Endothelial cell of umbilical vein (primary cell): ENCODE results near the gene AQP3. TPM values are rescaled to one million over a fixed set of nuclear protein-coding genes. Genes with fewer than 3 reads are reported as not detected.
"Not testable (repeated sequence)": the region's sequence is repeated elsewhere in the genome, so short reads cannot be mapped to it uniquely, and the experiment has no call there.

Experiments
- BruUV-seq: library from RNA; stranded (reverse); fragments of 400-500 nt; replicated peaks from 2 replicates; lab custom pipeline; 2021; lab: Mats Ljungman, UMichigan
- CTCF ChIA-PET: fragments of 300-600, 350-600 bp; sonication (Branson Sonifier 250); formaldehyde crosslinking; loops from one replicate; lab custom pipeline; 2021; ENCODE audit warnings: antibody characterized with exemption, inconsistent platforms; lab: Charles Lee
- POLR2A ChIA-PET: fragments of 300-600, 350-600 bp; sonication (Branson Sonifier 250); formaldehyde crosslinking; loops from one replicate; lab custom pipeline; 2021; ENCODE audit warnings: antibody characterized with exemption, inconsistent platforms; lab: Charles Lee
- DNase-seq: peaks from one replicate; pipeline ENCODE4 v3.0.0-alpha.2; 2011; ENCODE audit warnings: low read depth, low spot score
- FAIRE-seq: peaks from 2 replicates; lab custom pipeline; 2011; peaks lifted over from hg19 to GRCh38; lab: Jason Lieb, UNC
- H2AFZ ChIP-seq: 2 replicates; pipeline ENCODE4 v1.6.0; 2012; ENCODE audit warnings: low read depth, low read length, control low read depth, inconsistent platforms
- H3K27ac ChIP-seq: 2 replicates; pipeline ENCODE4 v1.5.1; 2011; ENCODE audit warnings: low read depth, mild to moderate bottlenecking, control low read depth, low read length, moderate library complexity; ENCODE audit not compliant: insufficient read depth
- H3K27me3 ChIP-seq, 2 experiments: 2 replicates each; pipeline versions ENCODE4 v1.6.0 to v1.6.1; 2011; ENCODE audit warnings: low read length in 2 of 2, mixed read lengths in 1 of 2; ENCODE audit not compliant: control insufficient read depth in 2 of 2, insufficient read depth in 2 of 2
- H3K36me3 ChIP-seq, 2 experiments: 2 replicates in 1 of 2; 3 replicates in 1 of 2; pipeline ENCODE4 v1.5.1; 2011; ENCODE audit warnings: low read length in 2 of 2, mild to moderate bottlenecking in 1 of 2, moderate library complexity in 1 of 2; ENCODE audit not compliant: control insufficient read depth in 2 of 2, insufficient read depth in 2 of 2; ENCODE audit errors: extremely low read depth in 1 of 2
- H3K4me1 ChIP-seq: 3 replicates; pipeline ENCODE4 v1.5.1; 2011; ENCODE audit warnings: mild to moderate bottlenecking, low read length; ENCODE audit not compliant: control insufficient read depth, insufficient read depth; ENCODE audit errors: extremely low read depth
- H3K4me2 ChIP-seq: 2 replicates; pipeline ENCODE4 v1.6.1; 2011; ENCODE audit warnings: low read length, control low read depth, mixed read lengths; ENCODE audit not compliant: insufficient read depth
- H3K4me3 ChIP-seq, 3 experiments: fragments of 200-600 bp in 1 of 3; sonication (generic), shearing (Covaris generic) in 1 of 3; replicated peaks in 1 of 3; 2 replicates each; pipeline ENCODE4 v1.5.1; 2011 to 2016; ENCODE audit warnings: control low read depth in 3 of 3, low read length in 3 of 3, mild to moderate bottlenecking in 2 of 3, inconsistent platforms in 1 of 3, low read depth in 1 of 3, moderate library complexity in 1 of 3; ENCODE audit not compliant: insufficient read depth in 1 of 3
- H3K79me2 ChIP-seq: 2 replicates; pipeline ENCODE4 v1.6.0; 2012; ENCODE audit warnings: low read length, inconsistent platforms; ENCODE audit not compliant: control insufficient read depth, insufficient read depth
- H3K9ac ChIP-seq: replicated peaks from 2 replicates; pipeline ENCODE3; 2011; ENCODE audit warnings: low read length, control low read depth; ENCODE audit not compliant: insufficient read depth; ENCODE audit errors: extremely low read depth
- H3K9me1 ChIP-seq: replicated peaks from 3 replicates; pipeline ENCODE4 v1.6.0; 2011; ENCODE audit warnings: mild to moderate bottlenecking, low read length; ENCODE audit not compliant: control insufficient read depth, insufficient read depth; ENCODE audit errors: extremely low read depth
- H3K9me3 ChIP-seq: replicated peaks from 2 replicates; pipeline ENCODE4 v1.5.1; 2012; ENCODE audit warnings: low read length, inconsistent platforms; ENCODE audit not compliant: control insufficient read depth, insufficient read depth
- H4K20me1 ChIP-seq: replicated peaks from 2 replicates; pipeline ENCODE3; 2011; ENCODE audit warnings: mild to moderate bottlenecking, low read length; ENCODE audit not compliant: control insufficient read depth, insufficient read depth; ENCODE audit errors: extremely low read depth
- GATA2 ChIP-seq: IDR thresholded peaks from 2 replicates; pipeline ENCODE4 v1.7.0; 2011; ENCODE audit warnings: low read depth, mild to moderate bottlenecking, moderate library complexity, mixed read lengths, low read length; ENCODE audit not compliant: insufficient read length, insufficient read depth
- dilution Hi-C: fragments of 300-500 bp; cut with MboI; formaldehyde crosslinking; loops from one replicate; pipeline ENCODE4 v1.15.0; 2019; ENCODE audit warnings: low sequenced_read_pairs; ENCODE audit not compliant: extremely low pct_ligation_motif_present
- intact Hi-C: fragments of 100-400 bp; cut with micrococcal nuclease; formaldehyde crosslinking; loops from one replicate; pipeline ENCODE4 v1.10.0; 2022
- polyA plus RNA-seq, 4 experiments: library from polyadenylated mRNA; depleted of rRNA in 3 of 4; stranded (reverse) in 3 of 4; unstranded in 1 of 4; fragments of >200 nt; gene quantifications; 2 replicates each; pipeline versions ENCODE4 v1.2.1 to v1.2.3, GENCODE V29; 2011 to 2012; ENCODE audit warnings: missing spikeins in 1 of 4
- total RNA-seq: library from RNA; stranded (reverse); gene quantifications from 2 replicates; pipeline ENCODE4 v1.2.3, GENCODE V29; 2021
- TF ChIP-seq, protein P1 (sequence below): IDR thresholded peaks from 2 replicates; pipeline ENCODE4 v1.6.1; 2011; ENCODE audit not compliant: insufficient read depth, insufficient read length

AQP3 gene
- total and polyA plus RNA-seq, 2 donors (not counting 3 experiments of a cell fraction or from before 2014, with no cell fraction given): 0.93 to 1.8 TPM

GRCh38 chr9:33455945-33456344 is 8.6 kb upstream of the AQP3 start:
- H3K4me1 ChIP-seq: peaks cover 25% of the 10 kb centered on the region
- H2AFZ ChIP-seq: no peak overlapping the region
- intact Hi-C loops: no loop called here
- dilution Hi-C loops: no loop called here
- no TSS peak for BruUV-seq
- no peak overlapping the region for H3K9ac ChIP-seq
- no peak for DNase-seq
- ChIA-PET POLR2A (no interaction called here), CTCF (interaction anchor here (1.0 to 1.6 kb wide), 4 partner anchors 9 to 55 kb away, joined by 3 to 8 read pairs (median 4); partner anchors contain the start of gene AQP3)
- no peaks in the 10 kb centered on the region for H4K20me1 ChIP-seq
- no peak for TF ChIP-seq GATA2
- TF ChIP-seq, protein P1, sequence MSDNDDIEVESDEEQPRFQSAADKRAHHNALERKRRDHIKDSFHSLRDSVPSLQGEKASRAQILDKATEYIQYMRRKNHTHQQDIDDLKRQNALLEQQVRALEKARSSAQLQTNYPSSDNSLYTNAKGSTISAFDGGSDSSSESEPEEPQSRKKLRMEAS: no peak
- H3K36me3 ChIP-seq: peaks cover 0 to 4% of the 10 kb centered on the region in 2 experiments
- H3K27me3 ChIP-seq: no peaks in the 10 kb centered on the region
- H3K9me3 ChIP-seq: no peaks in the 10 kb centered on the region
- H3K4me3 ChIP-seq: no peak overlapping the region
- no peak overlapping the region for H3K4me2 ChIP-seq
- H3K79me2 ChIP-seq: no peaks in the 10 kb centered on the region
- no peak for FAIRE-seq
- H3K27ac ChIP-seq: no peak overlapping the region
- no peaks in the 10 kb centered on the region for H3K9me1 ChIP-seq

GRCh38 chr9:33455456-33455855 is 8.1 kb upstream of the AQP3 start:
- H3K36me3 ChIP-seq, H3K9ac ChIP-seq, H4K20me1 ChIP-seq, H3K27me3 ChIP-seq, H3K79me2 ChIP-seq, FAIRE-seq, H3K4me3 ChIP-seq, H3K9me3 ChIP-seq, H3K27ac ChIP-seq, POLR2A ChIA-PET, H3K9me1 ChIP-seq, intact Hi-C loops, dilution Hi-C loops, DNase-seq, H2AFZ ChIP-seq, BruUV-seq, H3K4me2 ChIP-seq: not testable (repeated sequence)
- H3K4me1 ChIP-seq: peaks cover 25% of the 10 kb centered on the region
- CTCF ChIA-PET: interaction anchor here (1.0 to 1.6 kb wide), 4 partner anchors 8 to 55 kb away, joined by 3 to 8 read pairs (median 4); partner anchors contain the start of gene AQP3

- peaks cover 25% of the 10 kb centered on the region for H3K4me1 ChIP-seq
- H2AFZ ChIP-seq, H3K27ac ChIP-seq, H3K9me3 ChIP-seq, DNase-seq, H3K27me3 ChIP-seq, CTCF ChIA-PET, H3K4me2 ChIP-seq, H3K36me3 ChIP-seq, H3K9me1 ChIP-seq, H4K20me1 ChIP-seq, BruUV-seq, dilution Hi-C loops, H3K4me3 ChIP-seq, POLR2A ChIA-PET, H3K9ac ChIP-seq, H3K79me2 ChIP-seq: not testable (repeated sequence)
- intact Hi-C loops: loop anchor here (5.0 kb wide), 1 partner anchor 47 kb away; no protein-coding TSS in a partner anchor
- peak; percentile 15 for FAIRE-seq
Observed at GRCh38 chr9:33454661-33455026, 7.3 kb upstream of the AQP3 start.
